PC-3 (cell line): ENCODE results near the gene IRX1.

Experiments used
- CTCF ChIP-seq: fragments of 300-600 bp; sonication (generic); conservative IDR thresholded peaks from 2 replicates; pipeline ENCODE4 v1.5.1; 2017; ENCODE audit warnings: antibody characterized with exemption, low read depth, mild to moderate bottlenecking, low read length
- EZH2 ChIP-seq: fragments of 300-600 bp; sonication (generic); IDR thresholded peaks from one replicate; pipeline ENCODE4 v1.6.1; 2017; ENCODE audit warnings: antibody characterized with exemption, mild to moderate bottlenecking, low read length; ENCODE audit not compliant: unreplicated experiment
- EZH2phosphoT487 ChIP-seq: fragments of 300-600 bp; sonication (generic); IDR thresholded peaks from 2 replicates; pipeline ENCODE4 v1.6.1; 2018; ENCODE audit warnings: mild to moderate bottlenecking, antibody characterized with exemption, low read length, borderline replicate concordance

GRCh38 chr5:3596857-3597166 is 1.2 kb downstream of the IRX1 start:
- TF ChIP-seq CTCF: no peak
- no peak for TF ChIP-seq EZH2
- TF ChIP-seq EZH2phosphoT487: no peak
